Measurements from ENCODE around the gene CCDC27. TPM values are rescaled to one million over a fixed set of nuclear protein-coding genes. Genes with fewer than 3 reads are reported as not detected.
"Not testable (repeated sequence)": the region's sequence is repeated elsewhere in the genome, so short reads cannot be mapped to it uniquely, and the experiment has no call there.

CCDC27 gene
- total RNA-seq, 1 experiment from 2014 or later: 0.13 TPM

DNA sequence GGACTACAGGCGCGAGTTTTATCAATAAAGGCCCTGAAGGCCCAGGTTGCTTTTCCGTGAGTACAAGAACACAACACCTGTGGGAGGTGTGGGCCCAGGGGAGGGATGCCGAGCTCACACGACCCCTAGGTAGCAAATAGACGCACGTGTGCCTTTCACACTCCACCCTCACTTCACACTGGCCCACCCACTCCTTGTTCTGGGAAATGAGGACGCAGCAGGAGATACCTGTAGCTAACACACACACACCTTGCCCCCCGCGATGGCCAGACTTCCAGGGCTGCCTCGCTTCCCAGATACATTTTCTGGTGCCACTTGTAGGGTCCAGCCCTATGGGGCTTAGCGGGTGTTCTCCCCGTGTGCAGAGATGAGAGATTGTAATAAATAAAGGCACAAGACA is 4.3 kb upstream of the CCDC27 start (continued):
- TF ChIP-seq TCF7 (CRISPR knock-in tag; IDR thresholded peaks at IDR 0.05; ENCODE audit: low read depth) (no peak), NFATC4 (CRISPR knock-in tag; IDR thresholded peaks at IDR 0.05) (no peak), ATF1 (CRISPR knock-in tag; IDR thresholded peaks at IDR 0.05) (no peak)
- TF ChIP-seq, protein P1, sequence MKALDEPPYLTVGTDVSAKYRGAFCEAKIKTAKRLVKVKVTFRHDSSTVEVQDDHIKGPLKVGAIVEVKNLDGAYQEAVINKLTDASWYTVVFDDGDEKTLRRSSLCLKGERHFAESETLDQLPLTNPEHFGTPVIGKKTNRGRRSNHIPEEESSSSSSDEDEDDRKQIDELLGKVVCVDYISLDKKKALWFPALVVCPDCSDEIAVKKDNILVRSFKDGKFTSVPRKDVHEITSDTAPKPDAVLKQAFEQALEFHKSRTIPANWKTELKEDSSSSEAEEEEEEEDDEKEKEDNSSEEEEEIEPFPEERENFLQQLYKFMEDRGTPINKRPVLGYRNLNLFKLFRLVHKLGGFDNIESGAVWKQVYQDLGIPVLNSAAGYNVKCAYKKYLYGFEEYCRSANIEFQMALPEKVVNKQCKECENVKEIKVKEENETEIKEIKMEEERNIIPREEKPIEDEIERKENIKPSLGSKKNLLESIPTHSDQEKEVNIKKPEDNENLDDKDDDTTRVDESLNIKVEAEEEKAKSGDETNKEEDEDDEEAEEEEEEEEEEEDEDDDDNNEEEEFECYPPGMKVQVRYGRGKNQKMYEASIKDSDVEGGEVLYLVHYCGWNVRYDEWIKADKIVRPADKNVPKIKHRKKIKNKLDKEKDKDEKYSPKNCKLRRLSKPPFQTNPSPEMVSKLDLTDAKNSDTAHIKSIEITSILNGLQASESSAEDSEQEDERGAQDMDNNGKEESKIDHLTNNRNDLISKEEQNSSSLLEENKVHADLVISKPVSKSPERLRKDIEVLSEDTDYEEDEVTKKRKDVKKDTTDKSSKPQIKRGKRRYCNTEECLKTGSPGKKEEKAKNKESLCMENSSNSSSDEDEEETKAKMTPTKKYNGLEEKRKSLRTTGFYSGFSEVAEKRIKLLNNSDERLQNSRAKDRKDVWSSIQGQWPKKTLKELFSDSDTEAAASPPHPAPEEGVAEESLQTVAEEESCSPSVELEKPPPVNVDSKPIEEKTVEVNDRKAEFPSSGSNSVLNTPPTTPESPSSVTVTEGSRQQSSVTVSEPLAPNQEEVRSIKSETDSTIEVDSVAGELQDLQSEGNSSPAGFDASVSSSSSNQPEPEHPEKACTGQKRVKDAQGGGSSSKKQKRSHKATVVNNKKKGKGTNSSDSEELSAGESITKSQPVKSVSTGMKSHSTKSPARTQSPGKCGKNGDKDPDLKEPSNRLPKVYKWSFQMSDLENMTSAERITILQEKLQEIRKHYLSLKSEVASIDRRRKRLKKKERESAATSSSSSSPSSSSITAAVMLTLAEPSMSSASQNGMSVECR (CRISPR knock-in tag; IDR thresholded peaks at IDR 0.05; ENCODE audit: borderline replicate concordance): no peak
- TF ChIP-seq, protein P2, sequence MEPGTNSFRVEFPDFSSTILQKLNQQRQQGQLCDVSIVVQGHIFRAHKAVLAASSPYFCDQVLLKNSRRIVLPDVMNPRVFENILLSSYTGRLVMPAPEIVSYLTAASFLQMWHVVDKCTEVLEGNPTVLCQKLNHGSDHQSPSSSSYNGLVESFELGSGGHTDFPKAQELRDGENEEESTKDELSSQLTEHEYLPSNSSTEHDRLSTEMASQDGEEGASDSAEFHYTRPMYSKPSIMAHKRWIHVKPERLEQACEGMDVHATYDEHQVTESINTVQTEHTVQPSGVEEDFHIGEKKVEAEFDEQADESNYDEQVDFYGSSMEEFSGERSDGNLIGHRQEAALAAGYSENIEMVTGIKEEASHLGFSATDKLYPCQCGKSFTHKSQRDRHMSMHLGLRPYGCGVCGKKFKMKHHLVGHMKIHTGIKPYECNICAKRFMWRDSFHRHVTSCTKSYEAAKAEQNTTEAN (CRISPR knock-in tag; IDR thresholded peaks at IDR 0.05): no peak

DNA sequence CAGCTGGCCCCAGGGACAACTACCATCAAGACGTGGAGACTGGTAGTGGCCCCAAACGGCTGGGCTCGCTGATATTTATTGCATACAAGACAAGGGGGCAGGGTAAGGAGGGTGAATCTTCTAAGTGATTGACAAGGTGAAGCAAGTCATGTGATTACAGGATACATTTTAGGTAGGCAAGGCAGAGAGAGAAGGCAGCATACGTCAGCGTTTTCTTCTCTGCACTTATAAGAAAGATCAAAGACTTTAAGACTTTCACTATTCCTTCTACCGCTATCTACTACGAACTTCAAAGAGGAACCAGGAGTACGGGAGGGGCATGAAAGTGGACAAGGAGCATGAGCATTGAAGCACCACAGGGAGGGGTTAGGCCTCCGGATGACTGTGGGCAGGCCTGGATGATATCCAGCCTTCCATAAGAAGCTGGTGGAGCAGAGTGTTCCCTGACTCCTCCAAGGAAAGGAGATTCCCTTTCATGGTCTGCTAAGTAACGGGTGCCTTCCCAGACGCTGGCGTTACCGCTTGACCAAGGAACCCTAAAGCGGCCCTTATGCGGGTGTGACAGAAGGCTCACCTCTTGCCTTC is 3.8 kb upstream of the CCDC27 start:
- not testable (repeated sequence) for ATAC-seq

DNA sequence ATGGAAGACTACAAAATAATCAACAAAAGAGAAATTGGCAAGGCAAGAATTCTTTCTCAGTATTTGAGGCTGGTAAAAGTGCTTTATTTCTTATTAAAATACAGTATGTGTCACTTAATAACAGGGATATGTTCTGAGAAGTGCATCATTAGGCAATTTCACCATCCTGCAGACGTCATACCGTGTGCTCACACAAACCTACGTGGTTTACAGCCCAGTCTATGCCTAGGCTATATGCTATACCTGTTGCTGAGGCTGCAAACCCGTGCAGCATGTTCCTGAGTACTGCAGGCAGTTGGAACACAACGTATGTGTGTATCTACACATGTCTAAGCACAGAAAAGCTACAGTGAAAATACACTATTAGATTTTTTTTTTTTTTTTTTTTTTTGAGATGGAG is 2.7 kb upstream of the CCDC27 start:
- ChIA-PET CTCF (no interaction called here), POLR2A (no interaction called here)
- peaks cover 12% of the 10 kb centered on the region for H3K27me3 Mint-ChIP-seq (ENCODE audit: low read depth)
- H3K4me3 Mint-ChIP-seq: no peak overlapping the region
- peaks cover 1% of the 10 kb centered on the region; the same call in 1 of the 2 replicates for H3K36me3 Mint-ChIP-seq
- peaks cover 19% of the 10 kb centered on the region for H3K4me1 Mint-ChIP-seq
- no peak overlapping the region for H3K27ac Mint-ChIP-seq
- DNase-seq (ENCODE audit: low spot score): no peak
- ATAC-seq: no peak
- H3K9me3 Mint-ChIP-seq: no peaks in the 10 kb centered on the region
- TF ChIP-seq KAT7 (CRISPR knock-in tag; IDR thresholded peaks at IDR 0.05; ENCODE audit: borderline replicate concordance) (no peak), ZNF232 (CRISPR knock-in tag; IDR thresholded peaks at IDR 0.05) (no peak), SMAD3 (CRISPR knock-in tag; IDR thresholded peaks at IDR 0.05; ENCODE audit: borderline replicate concordance) (no peak), NFATC4 (CRISPR knock-in tag; IDR thresholded peaks at IDR 0.05) (no peak), CREB1 (CRISPR knock-in tag; IDR thresholded peaks at IDR 0.05) (no peak), ZNF317 (CRISPR knock-in tag; IDR thresholded peaks at IDR 0.05; ENCODE audit: borderline replicate concordance, low read depth) (no peak), NFYB (CRISPR knock-in tag; conservative IDR thresholded peaks at IDR 0.05; ENCODE audit: low read depth) (no peak), ZBTB21 (CRISPR knock-in tag; IDR thresholded peaks at IDR 0.05; ENCODE audit: borderline replicate concordance) (no peak), NR3C1 (CRISPR knock-in tag; conservative IDR thresholded peaks at IDR 0.05; ENCODE audit: low read depth) (no peak)
- TF ChIP-seq, protein P1 (CRISPR knock-in tag; IDR thresholded peaks at IDR 0.05; ENCODE audit: borderline replicate concordance): no peak
- TF ChIP-seq, protein P3, sequence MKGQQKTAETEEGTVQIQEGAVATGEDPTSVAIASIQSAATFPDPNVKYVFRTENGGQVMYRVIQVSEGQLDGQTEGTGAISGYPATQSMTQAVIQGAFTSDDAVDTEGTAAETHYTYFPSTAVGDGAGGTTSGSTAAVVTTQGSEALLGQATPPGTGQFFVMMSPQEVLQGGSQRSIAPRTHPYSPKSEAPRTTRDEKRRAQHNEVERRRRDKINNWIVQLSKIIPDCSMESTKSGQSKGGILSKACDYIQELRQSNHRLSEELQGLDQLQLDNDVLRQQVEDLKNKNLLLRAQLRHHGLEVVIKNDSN (CRISPR knock-in tag; IDR thresholded peaks at IDR 0.05): no peak
- TF ChIP-seq, protein P4, sequence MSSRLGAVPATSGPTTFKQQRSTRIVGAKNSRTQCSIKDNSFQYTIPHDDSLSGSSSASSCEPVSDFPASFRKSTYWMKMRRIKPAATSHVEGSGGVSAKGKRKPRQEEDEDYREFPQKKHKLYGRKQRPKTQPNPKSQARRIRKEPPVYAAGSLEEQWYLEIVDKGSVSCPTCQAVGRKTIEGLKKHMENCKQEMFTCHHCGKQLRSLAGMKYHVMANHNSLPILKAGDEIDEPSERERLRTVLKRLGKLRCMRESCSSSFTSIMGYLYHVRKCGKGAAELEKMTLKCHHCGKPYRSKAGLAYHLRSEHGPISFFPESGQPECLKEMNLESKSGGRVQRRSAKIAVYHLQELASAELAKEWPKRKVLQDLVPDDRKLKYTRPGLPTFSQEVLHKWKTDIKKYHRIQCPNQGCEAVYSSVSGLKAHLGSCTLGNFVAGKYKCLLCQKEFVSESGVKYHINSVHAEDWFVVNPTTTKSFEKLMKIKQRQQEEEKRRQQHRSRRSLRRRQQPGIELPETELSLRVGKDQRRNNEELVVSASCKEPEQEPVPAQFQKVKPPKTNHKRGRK (CRISPR knock-in tag; IDR thresholded peaks at IDR 0.05; ENCODE audit: borderline replicate concordance): no peak
- TF ChIP-seq, protein P5, sequence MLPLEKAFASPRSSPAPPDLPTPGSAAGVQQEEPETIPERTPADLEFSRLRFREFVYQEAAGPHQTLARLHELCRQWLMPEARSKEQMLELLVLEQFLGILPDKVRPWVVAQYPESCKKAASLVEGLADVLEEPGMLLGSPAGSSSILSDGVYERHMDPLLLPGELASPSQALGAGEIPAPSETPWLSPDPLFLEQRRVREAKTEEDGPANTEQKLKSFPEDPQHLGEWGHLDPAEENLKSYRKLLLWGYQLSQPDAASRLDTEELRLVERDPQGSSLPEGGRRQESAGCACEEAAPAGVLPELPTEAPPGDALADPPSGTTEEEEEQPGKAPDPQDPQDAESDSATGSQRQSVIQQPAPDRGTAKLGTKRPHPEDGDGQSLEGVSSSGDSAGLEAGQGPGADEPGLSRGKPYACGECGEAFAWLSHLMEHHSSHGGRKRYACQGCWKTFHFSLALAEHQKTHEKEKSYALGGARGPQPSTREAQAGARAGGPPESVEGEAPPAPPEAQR (CRISPR knock-in tag; IDR thresholded peaks at IDR 0.05): no peak
- TF ChIP-seq, protein P6, sequence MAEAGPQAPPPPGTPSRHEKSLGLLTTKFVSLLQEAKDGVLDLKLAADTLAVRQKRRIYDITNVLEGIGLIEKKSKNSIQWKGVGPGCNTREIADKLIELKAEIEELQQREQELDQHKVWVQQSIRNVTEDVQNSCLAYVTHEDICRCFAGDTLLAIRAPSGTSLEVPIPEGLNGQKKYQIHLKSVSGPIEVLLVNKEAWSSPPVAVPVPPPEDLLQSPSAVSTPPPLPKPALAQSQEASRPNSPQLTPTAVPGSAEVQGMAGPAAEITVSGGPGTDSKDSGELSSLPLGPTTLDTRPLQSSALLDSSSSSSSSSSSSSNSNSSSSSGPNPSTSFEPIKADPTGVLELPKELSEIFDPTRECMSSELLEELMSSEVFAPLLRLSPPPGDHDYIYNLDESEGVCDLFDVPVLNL (CRISPR knock-in tag; IDR thresholded peaks at IDR 0.05; ENCODE audit: borderline replicate concordance, low read depth): no peak

More for the DNA sequence above, 3.8 kb upstream of the CCDC27 start:
- DNase-seq (ENCODE audit: low spot score); H3K4me3 Mint-ChIP-seq; H3K27ac Mint-ChIP-seq; POLR2A ChIA-PET; H3K9me3 Mint-ChIP-seq; H3K36me3 Mint-ChIP-seq; CTCF ChIA-PET: not testable (repeated sequence)
- Mint-ChIP-seq H3K4me1 (peaks cover 26% of the 10 kb centered on the region), H3K27me3 (ENCODE audit: low read depth) (peaks cover 12% of the 10 kb centered on the region)
